OCI-M2 (cell line): ENCODE data around the gene CCDC107.
"Not testable (repeated sequence)": the region's sequence is repeated elsewhere in the genome, so short reads cannot be mapped to it uniquely, and the experiment has no call there.

Experiments used
- DNase-seq: peaks from one replicate; lab custom pipeline; 2025; ENCODE audit not compliant: unreplicated experiment; lab: John Stamatoyannopoulos, UW

CCDC107 gene

DNA sequence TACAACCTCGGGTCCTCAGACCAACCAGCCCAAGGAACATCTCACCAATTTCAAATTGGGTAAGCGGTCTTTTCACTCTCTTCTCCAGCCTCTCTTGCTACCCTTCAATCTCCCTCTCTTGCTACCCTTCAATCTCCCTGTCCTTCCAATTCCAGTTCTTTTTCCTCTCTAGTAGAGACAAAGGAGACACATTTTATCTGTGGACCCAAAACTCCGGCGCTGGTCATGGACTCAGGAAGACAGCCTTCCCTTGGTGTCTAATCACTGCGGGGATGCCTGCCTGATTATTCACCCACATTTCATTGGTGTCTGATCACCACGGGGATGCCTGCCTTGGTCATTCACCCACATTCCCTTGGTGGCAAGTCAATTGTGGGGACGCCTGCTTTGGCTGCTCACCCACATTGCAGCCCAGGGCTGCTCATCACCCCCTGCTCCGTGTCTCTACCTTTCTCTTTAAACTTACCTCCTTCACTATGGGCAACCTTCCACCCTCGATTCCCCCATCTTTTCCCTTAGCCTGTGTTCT is 20.6 kb upstream of the CCDC107 start:
- not testable (repeated sequence) for DNase-seq

DNA sequence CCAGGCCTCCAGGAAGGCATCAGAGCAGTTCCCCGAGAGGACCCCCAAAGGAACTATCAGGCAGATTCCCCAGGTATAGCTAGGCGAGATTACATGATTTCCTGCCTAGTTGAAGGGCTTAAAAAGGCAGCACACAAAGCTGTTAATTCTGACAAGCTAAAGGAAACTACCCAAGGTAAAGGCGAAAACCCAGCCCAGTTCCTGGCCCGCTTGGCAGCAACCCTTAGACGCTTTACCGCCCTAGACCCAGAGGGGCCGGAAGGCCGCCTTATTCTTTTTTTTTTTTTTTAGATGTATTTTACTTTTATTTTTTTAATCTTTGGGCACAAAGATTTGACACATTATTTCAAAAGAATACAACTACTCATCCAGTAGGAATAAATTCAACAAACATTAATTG is 19.3 kb upstream of the CCDC107 start:
- DNase-seq: not testable (repeated sequence)

DNA sequence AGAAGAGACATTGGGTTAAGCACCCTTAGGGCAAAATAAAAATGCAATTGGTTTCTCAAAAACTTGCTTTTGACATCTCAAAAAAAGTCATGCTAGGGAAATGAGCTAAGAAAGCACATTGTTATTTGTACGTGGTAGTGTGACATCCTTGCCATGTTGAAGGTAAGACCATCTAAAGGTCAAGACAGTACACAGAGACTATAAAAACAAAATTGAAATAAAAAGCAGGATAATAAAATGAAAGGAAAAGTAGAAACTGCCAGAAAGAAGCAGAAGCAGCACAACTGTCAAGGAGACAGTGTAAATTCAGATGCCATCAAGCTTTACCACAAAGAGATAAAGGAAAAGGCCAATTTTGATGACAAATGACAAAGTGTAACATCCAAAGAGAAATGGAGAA is 18.9 kb upstream of the CCDC107 start:
- not testable (repeated sequence) for DNase-seq

DNA sequence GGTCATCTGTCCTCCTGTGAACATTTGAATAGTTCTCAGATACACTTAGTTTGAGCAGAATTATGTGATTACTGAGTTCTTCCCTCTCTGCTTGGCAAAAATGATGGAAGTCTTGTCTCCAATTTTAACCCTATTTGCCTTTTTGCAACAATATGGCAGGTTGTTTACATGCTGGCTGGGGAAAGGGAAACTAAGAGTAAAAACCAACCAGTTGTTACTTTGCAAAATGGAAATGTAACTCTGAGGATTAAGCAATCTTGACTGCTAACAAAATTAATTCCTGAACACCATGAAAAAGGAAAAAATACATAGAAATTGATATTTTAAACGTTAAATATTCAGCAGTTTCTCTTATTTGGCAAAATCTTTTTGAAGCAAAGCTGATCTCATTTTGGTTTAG is 18.5 kb upstream of the CCDC107 start:
- no peak for DNase-seq

DNA sequence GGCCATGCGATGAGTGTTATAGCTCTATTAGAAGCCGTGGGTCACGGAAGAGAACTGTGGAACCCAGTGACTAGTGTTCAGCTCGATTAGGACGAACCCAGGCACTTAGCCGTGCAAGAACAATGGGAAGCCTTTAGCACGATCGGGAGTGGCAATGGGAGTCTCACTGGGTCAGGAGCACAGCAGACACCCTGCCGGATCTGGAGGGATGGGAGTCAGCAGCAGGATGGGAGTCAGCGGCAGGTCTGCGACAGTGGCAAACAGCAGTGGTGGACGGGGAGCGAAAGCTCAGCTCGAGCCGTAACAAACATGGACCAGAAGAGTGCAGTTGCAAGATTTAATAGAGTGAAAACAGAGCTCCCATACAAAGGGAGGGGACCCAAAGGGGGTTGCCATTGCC is 17.7 kb upstream of the CCDC107 start:
- not testable (repeated sequence) for DNase-seq

DNA sequence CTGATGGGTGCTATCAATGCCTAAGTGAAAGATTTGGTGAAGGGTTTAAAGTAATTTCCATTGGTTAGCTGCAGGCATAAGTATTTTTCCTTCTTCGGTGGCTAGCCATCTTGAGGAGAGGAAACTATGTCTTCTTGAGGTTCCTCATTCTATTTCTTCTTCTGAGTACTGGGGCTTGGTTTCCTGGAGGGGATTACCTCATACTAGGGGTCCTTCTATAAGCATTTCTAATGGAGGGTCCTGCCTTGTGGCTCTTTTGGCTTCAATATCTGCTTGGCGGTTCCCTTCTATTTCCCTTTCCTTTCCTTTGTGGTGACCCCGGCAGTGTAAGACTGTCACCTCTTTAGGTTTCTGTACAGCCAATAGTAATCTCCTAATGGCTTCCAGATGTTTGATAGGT is 16.6 kb upstream of the CCDC107 start:
- not testable (repeated sequence) for DNase-seq

DNA sequence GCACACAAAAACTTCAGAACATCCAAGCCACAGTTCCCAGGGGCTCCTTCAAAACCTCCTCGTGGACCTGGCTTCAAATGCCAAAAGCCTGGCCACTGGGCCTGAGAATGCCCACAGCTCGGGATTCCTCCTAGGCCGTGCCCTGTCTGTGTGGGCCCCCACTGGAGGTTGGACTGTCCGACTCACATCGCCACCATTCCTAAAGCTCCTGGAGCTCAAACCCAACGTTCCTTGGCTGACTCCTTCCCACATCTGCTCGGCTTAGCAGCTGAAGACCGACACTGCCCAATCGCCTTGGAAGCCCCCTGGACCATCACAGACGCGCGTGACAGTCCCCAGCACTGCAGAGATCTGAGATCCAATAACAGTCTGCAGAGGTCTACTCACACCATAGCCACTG is 15.0 kb upstream of the CCDC107 start:
- no peak for DNase-seq

DNA sequence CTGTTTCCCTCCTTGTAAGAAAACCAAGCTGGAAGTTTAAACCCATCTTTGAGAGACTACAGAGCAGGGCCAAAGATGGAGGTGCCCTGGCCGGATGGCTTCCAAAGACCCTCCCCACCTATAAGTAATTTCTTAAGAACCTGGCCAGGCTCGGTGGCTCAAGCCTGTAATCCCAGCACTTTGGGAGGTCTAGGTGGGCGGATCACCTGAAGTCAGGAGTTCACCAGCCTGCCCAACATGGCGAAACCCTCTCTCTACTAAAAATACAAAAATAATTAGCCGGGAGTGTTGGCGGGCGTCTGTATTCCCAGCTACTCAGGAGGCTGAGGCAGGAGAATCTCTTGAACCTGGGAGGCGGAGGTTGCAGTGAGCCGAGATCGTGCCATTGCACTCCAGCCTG is 12.4 kb upstream of the CCDC107 start:
- not testable (repeated sequence) for DNase-seq

DNA sequence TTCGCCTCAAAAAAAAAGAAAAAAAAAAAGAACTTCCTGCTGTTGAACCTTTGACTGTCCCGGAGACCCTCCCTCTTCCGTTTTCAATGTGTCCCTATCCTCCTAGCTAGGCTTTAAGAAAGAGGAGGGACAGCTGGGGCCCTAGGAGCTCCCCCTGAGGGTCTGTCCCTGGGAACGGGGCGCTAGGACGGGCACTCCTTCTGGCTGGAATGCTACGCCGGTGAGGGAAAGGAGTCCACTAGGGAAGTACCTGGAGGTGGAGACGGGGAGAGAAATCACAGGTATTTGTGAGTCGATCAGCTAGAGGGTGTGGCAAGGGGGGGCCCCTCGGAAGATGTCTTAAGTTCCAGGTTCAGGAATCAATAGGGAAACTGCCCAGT is 11.9 kb upstream of the CCDC107 start:
- DNase-seq: peak; percentile 25

DNA sequence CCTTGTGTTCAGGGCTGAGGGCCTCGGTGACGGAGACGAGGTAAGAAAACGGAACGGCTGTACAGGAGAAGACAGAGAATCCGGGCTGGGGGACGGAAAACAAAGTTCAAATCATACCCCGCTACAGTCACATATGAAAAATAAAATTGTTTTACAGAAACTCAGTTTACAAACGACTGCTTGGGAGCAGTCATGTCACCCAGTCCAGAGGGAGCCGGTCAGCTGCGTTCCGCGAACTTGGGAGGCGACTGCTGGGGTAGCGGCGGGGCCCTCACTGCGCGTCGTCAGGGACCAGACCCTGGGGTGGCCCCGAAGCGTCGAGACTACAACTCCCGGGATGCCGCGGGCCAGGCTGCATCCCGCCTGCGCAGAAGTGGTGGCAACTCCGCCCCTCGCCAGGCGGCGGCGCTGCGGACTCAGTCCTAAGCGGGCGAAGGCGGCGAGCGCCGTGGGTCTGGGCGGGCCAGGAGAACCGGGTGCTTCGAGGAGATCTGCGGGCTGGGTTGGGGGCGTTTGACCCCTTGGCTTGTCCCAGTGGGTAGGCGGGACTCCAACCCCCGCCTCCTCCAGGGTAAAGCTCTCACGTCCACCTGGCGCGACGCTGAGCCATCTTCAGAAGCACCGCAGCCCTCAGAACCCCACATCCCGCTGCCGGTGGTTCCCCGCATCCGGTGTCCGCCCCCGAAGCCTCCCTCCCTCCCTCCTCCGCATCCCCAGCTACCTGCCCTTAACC is 11.4 kb upstream of the CCDC107 start:
- peak; percentile 41 for DNase-seq

DNA sequence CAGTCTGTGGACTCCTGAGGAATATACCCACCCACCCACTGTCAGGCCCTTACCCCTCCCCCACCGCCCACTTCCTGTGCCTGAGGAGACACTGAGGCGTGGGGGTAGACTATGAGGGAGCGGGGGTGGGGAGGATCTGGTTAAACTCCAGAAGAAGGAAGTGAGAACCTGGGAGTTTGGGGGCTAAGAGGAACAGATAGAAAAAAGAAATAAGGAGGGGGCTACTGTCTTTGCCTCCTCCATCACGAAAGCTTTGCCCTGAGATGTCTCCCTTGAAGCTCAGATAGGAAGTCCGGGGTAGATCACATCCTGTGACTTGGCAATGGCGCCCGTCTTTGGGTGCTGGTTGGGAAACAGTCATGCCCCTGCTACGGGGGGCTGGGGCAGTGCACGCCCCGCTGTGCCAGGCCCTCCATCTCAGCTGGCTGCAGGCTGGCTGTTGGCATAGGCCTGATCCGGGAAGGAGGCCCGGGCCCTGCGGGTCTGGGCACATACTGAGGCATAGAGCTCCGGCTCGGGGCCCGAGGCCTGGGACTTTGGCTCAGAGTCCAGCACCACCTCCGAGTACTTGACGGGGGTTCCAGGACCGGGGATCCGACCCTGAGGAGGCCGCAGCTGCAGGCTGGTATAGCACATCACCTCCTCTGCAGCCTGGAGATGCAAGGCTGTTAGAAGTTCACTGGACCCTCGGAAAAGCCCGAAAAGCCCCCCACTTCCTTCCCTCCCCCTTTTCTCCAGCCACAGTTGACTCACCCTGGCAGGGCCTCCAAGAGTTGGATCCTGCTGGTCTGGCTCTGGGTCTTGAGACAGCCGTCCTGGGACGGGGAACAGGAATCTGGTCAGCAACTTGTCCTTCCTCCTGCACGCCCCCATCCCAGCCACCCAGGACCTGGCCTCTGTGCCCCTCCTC is 8.4 kb upstream of the CCDC107 start:
- no peak for DNase-seq

DNA sequence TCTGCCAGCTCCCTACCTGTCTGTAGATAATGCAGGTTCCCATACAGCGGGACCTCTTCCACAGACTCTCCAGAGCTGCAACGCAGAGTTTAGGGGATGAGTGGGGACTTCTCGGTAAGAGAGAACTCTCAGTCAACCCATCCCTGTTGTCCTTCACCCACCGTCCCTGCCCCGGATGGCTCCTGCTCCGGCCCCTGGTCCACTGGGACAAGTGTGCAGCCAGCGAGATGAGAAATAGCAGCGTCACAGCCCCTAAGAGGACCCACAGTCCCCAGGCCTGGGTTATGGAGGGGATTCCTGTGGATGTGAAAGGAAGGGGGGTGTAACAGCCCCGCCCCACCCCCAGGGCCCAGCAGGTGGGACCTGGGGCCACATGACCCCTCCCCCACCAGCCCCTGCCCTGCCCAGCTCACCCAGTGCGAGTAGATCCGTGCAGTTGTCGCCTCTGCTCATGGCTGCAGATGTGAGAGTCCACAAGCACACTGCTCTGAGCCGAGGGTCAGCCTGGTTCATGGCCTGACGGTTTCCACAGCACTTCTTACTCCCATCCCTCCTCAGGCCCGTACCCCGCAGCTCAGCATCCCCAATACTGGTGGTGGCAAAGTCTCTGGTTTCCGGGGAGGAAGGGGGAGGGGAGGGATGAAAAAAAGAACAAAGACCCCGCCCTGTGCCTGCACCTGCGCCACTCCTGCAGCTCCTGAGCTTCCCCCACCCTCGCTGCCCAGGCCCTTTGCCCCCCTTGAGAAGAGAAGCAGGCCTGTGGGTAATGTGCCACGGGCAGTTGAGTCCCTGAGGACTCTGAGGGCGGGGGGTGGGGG is 7.5 kb upstream of the CCDC107 start, which contains the start of gene SIT1:
TSS of gene SIT1 (minus strand) at position 591 of the 818 bp plus-strand sequence. CDS start at position 513, 78 bp downstream.
- DNase-seq: no peak

DNA sequence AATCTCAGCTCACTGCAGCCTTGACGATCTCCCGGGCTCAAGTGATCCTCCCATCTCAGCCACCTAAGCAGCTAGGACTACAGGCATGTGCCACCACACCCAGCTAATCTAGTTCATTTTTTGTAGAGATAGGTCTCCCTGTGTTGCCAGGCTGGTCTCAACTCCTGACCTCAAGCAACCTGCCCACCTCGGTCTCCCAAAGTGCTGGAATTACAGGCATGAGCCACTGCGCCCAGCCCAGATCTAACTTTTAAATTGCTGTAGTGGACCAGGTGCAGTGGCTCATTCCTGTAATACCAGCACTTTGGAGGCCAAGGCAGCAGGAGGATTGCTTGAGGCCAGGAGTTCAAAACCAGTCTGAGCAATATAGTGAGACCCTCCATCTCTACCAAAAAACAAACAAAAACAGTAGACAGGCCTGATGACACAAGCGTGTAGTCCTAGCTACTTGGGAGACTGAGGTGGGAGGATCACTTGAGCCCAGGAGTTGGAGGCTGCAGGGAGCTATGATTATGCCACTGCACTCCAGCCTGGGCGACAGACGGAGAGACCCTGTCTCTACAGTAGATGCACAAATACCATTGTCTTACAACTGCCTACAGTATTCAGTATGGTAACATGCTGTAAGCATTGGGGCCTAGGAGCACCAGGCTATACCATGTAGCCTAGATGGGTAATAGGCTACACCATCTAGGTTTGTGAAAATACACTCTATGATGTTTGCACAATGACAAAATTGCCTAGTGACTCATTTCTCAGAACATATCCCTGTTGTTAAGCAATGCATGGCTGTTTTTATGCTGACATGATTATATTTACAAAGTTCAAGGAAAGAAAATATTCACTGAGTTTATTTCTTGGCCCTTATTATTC is 5.9 kb upstream of the CCDC107 start:
- no peak for DNase-seq

DNA sequence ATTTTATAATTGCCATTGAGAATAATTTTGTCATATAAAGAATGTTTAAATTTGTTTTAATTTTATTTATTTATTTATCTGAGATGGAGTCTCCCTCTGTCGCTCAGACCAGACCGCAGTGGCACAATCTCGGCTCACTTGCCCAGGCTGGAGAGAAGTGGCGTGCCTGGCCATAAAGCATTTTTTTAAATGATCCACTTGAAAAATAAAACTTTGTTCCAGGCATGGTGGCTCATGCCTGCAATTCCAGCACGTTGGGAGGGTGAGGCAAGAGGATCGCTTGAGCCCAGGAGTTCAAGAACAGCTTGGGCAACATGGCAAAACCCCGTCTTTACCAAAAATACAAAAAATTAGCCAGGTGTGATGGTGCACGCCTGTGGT is 5.3 kb upstream of the CCDC107 start:
- no peak for DNase-seq

DNA sequence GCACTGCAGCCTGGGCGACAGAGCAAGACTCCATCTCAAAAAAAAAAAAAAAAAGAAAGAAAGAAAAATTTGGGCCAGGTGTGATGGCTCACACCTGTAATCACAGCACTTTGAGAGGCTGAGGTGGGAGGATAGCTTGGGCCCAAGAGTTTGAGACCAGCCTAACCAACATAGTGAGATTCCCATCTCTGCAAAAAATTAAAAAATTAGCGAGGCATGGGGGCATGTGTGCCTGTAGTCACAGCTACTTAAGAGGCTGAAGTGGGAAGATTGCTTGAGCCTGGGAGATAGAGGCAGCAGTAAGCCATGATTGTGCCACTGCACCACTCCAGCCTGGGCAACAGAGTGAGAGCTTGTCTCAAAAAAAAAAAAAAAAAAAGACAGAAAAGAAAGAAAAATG is 4.5 kb upstream of the CCDC107 start:
- no peak for DNase-seq

DNA sequence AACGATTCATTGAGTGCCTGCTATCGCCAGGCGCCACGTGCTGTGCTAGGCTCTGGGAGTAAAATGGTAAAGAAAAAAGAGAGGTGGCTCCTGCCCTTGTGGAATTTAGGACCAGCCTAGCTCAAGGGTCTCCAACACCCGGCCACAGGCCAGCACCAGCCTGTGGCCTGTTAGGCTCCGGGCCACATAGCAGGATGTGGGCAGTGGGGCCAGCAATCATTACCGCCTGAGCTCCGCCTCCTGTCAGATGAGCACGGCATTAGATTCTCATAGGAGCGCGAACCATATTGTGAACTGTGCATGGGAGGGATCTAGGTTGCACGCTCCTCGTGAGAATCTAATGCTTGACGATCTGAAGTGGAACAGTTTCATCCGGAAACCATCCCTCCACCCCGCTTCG is 1.7 kb upstream of the CCDC107 start:
- DNase-seq: no peak

DNA sequence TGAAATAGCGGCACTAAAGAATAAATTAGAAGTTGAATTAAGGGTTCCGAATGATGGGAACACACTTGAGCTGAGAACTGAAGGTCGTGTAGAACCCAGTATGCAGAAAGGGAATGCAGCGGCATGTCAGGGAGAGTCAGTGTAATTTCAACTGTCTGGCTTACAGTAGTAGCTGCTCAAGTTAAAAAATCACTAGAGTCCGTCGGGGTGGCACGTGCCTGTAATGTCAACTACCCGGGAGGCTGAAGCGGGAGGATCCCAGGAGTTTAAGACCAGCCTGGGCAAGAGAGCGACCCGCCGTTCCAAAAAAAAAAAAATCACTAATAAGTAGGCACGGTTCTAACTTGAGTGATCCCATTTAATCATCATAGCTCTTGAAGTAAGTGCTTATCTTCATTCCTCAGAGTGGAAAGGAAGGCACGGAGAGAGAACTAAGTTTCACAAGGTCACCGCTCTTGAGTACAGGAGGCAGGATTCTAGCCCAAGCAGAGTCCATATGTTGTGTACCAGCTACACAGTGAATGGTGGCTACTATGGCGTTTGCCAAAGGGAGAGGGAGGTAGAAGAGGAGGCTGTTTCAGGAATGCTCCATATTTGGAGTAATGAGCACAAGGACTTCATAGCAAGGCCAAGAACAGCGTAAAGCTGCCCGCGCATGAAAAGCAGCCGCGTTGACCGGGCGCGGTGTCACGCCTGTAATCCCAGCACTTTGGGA is 1.1 kb upstream of the CCDC107 start:
- no peak for DNase-seq

DNA sequence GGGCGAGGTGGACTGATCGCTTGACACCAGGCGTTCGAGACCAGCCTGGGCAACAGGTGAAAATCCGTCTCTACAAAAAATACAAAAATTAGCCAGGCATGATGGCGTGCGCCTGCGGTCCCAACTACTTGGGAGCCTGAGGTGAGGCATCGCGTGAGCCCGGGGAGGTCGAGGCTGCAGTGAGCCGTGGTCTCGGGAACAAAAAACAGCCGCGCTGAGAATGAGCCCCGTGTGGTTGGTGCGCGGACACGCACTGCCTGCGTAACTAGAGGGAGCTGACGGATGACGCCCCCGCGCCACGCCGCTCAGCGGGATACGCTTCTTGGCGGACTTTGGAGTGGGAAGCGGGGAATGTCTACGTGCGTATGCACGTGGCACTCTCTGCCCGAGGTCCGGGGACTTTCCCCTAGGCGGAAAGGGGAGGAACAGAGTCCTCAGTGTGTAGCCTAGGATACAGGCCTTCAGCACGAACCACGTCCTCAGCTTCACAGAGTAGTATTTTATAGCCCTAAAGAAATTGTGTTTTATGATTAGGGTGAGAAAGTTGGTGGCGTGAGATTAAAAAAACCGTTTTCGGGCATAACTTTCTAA is 451 bp upstream of the CCDC107 start, which contains the start of gene RMRP:
TSS of gene RMRP (minus strand) at position 474 of the 591 bp plus-strand sequence.
- peak; percentile 84 for DNase-seq

DNA sequence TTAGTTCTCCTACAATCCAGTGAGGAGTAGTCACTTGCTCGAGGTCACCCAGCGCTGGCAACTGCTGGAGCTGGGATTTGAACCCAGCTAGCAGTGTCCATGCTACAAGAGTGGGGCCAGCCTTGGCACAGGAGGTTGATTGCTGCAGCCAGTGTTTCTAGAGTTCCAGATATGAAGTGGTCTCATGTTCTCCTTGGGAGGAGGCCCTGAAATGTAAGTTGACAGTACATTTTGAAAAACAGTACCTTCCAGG is 802 bp downstream of the CCDC107 start:
- peak; percentile 4 for DNase-seq
